GM21576 (cell line): Measurements from ENCODE around the gene AHDC1.
"Not testable (repeated sequence)": the region's sequence is repeated elsewhere in the genome, so short reads cannot be mapped to it uniquely, and the experiment has no call there.

Source experiments
- ATAC-seq: cut with Tn5 transposase; IDR thresholded peaks from one replicate; pipeline ENCODE4 v1.9.1; 2021; ENCODE audit warnings: mild to moderate bottlenecking, moderate library complexity; ENCODE audit not compliant: unreplicated experiment

Gene AHDC1

GRCh38 chr1:27503033-27503432, 100.9 kb downstream of the AHDC1 start:
- ATAC-seq = no peak

DNA sequence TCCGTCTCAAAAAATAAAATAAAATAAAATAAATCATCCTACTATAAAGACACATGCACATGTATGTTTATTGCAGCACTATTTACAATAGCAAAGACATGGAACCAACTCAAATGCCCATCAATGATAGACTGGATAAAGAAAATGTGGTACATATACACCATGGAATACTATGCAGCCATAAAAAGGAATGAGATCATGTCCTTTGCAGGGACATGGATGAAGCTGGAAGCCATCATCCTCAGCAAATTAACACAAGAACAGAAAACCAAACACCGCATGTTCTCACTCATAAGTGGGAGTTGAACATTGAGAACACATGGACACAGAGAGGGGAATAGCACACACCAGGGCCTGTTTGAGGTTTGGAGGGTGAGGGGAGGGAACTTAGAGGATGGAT, 102.8 kb downstream of the AHDC1 start:
- ATAC-seq = not testable (repeated sequence)

- ATAC-seq = no peak
Measured at GRCh38 chr1:27499142-27499541, 104.8 kb downstream of the AHDC1 start.

DNA sequence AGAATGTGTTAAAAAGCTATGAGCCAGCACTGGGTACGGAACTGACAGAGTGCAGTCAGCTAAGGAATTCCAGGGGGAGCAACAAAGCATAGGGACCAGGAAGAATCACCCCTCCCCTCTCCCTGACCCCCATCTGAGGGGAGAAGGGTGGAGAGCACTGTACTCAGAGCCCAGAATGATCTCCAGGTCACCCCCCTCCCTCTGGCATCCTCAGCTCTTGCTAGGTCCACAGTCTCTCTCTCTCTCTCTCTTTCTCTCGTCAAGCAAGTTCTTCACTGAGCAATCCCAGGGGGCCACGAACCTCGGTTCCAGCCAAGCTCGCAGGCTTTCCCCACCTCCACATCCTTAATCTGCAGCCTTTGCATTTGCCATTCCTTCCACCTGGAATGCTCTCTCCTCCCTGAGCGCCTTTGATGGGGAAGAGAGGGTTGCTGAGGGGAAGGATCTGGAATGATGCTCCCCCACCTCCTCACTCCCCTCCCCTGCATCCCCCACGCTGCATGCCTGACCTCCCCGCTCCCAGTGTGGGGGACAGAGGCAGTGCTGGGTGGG, 107.3 kb downstream of the AHDC1 start:
- ATAC-seq = no peak

GRCh38 chr1:27492796-27493195, 111.1 kb downstream of the AHDC1 start:
- no peak for ATAC-seq

GRCh38 chr1:27491748-27492700, 111.9 kb downstream of the AHDC1 start:
- no peak for ATAC-seq

DNA sequence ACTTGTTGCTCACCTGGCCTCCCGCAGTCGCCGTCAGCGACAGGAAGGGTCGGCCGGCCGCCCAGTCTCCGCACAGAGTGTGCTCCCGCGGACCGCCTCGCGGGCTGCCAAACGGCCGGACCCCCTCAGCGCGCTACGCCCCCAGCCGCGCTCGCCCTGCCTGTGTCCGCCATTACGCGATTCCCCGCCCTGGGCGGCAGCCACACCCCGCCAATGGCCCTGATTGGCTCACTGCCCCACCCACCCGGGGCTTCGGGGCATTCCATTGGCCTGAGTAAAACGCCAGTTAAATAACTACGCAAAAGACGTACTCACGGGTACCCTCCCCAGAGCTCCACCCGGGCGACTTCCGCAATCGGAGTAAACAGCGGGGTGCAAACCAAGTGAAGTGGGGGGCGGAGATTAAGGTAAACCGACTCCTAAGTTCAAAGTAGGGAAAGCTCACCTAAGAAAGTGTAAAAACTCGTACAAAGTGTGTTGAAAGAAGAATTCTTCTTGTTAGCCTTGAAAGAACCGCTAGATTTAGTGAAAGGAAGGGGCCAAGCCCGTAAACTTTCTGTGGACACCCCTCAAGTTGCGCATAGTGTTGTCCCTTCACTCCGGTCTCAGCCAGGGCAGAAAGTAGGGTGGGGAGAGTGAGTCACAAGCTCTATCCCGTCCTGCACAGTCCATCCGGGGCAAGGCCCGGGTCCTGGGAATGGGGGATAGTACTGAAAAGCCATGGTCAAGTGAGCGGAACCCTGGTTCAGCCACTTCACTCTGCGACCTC, 113.8 kb downstream of the AHDC1 start, which contains the start of gene WASF2:
Gene WASF2 (minus strand): TSS at position 195 of the 769 bp plus-strand sequence. CDS start 61,277 bp downstream, outside the sequence.
- peak; percentile 80 for ATAC-seq

DNA sequence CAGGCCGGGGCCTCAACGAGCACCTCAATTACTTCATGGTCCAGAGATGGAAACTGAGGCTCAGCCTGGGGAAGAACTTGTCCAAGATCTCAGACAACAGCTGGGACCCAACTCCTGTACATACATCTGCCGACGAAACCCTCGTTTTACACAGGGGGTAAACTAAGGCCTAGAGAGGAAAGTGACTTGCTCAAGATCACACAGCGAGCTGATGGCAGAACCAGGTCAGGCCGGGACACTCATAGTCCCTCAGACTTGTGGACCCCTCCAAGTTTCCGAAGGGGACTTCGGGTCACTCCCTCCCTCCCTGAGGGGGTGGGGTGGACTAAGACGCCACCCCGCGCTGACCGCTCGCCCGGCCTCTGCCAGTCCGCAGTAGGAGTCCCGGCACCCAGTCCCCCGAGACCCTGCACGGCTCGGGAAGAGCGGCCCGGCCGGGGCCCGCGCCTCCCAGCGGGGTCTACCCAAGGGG, 114.4 kb downstream of the AHDC1 start:
- ATAC-seq = no peak

- no peak for ATAC-seq
Measured at GRCh38 chr1:27487966-27488884, 115.7 kb downstream of the AHDC1 start.

GRCh38 chr1:27485363-27485762, 118.6 kb downstream of the AHDC1 start:
- no peak for ATAC-seq
